C4-2B (cell line): ENCODE results near the gene WDR49.

ENCODE experiments used
- H3K27ac ChIP-seq: fragments of 450-650 bp; 2 replicates; pipeline ENCODE4 v1.5.1; 2017
- ZFX ChIP-seq: fragments of 450-650 bp; IDR thresholded peaks from 2 replicates; pipeline ENCODE4 v1.6.1; 2017
- TF ChIP-seq, protein P1 (sequence below): fragments of 450-650 bp; conservative IDR thresholded peaks from 2 replicates; pipeline ENCODE4 v1.5.1; 2017; ENCODE audit warnings: mild to moderate bottlenecking

WDR49 gene

DNA sequence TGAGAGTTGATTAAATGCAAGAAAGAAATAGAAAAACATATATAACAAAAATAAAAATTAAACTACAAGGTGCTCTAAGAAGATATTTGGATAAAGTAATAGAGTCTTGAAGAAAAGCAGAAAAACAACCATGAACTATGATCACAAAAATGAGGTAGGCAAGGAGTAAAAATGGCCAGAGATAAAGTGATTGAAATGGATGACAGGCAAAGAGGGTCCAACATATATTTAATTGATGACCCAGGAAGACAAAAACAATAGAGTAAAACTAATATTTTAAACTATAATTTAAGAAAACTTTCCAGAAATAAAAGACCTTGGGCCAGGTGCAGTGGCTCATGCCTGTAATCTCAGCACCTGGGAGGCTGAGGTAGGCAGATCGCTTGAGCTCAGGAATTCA, 22.1 kb upstream of the WDR49 start:
- TF ChIP-seq ZFX: no peak
- TF ChIP-seq, protein P1, sequence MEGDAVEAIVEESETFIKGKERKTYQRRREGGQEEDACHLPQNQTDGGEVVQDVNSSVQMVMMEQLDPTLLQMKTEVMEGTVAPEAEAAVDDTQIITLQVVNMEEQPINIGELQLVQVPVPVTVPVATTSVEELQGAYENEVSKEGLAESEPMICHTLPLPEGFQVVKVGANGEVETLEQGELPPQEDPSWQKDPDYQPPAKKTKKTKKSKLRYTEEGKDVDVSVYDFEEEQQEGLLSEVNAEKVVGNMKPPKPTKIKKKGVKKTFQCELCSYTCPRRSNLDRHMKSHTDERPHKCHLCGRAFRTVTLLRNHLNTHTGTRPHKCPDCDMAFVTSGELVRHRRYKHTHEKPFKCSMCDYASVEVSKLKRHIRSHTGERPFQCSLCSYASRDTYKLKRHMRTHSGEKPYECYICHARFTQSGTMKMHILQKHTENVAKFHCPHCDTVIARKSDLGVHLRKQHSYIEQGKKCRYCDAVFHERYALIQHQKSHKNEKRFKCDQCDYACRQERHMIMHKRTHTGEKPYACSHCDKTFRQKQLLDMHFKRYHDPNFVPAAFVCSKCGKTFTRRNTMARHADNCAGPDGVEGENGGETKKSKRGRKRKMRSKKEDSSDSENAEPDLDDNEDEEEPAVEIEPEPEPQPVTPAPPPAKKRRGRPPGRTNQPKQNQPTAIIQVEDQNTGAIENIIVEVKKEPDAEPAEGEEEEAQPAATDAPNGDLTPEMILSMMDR: no peak

DNA sequence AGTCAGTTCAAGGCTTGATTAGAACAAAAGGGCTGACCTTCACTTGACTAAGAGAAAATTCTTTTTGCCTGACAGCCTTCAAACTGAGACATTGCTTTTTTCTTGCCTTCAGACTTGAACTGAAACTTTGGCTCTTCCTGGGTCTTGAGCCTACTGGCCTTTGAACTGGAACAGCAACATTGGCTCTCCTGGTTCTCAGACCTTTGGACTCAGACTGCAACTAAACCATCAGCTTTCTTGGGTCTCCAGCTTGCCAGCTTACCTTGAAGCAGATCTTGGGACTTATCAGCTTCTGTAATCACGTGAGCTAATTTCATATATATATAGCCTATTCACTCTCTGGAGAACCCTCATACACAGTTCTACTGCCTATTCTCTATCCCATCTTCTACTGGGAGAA, 19.5 kb upstream of the WDR49 start:
- no peak for TF ChIP-seq ZFX
- TF ChIP-seq, protein P1: no peak
- no peak overlapping the region for H3K27ac ChIP-seq

More for the DNA sequence above, 22.1 kb upstream of the WDR49 start:
- H3K27ac ChIP-seq: no peak overlapping the region

DNA sequence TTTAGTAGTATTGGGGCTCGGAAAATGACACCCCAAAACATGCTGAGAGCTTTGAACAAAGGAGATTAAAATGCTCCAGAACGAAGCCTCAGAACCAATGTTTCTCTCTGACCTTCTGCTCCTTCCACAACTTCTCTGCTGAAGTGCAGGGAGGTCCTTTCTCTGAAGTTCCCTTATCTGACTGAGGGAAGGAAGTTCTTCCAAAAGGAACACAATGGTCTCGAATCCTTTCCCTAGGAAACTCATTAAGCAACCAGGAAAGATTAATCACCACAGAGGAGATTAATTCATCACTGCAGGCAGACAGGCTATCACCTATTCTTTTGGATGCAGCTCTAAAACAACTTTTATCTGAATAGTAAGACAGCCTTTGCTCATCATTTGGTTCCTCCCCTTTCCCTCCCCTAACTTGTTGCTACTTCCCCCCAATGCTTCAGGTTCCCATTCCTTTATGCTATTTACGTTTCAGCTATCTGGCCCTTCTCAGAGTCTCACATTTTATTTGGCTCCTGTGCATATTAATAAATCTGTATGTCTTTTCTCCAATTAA, 18.2 kb upstream of the WDR49 start:
- TF ChIP-seq, protein P1: no peak
- no peak overlapping the region for H3K27ac ChIP-seq

- no peak for TF ChIP-seq ZFX
Measured at GRCh38 chr3:167669699-167670098, 16.0 kb upstream of the WDR49 start.

GRCh38 chr3:167668651-167669050, 14.9 kb upstream of the WDR49 start:
- TF ChIP-seq ZFX: no peak
- no peak overlapping the region for H3K27ac ChIP-seq

More at GRCh38 chr3:167669699-167670098, 16.0 kb upstream of the WDR49 start:
- H3K27ac ChIP-seq: no peak overlapping the region

DNA sequence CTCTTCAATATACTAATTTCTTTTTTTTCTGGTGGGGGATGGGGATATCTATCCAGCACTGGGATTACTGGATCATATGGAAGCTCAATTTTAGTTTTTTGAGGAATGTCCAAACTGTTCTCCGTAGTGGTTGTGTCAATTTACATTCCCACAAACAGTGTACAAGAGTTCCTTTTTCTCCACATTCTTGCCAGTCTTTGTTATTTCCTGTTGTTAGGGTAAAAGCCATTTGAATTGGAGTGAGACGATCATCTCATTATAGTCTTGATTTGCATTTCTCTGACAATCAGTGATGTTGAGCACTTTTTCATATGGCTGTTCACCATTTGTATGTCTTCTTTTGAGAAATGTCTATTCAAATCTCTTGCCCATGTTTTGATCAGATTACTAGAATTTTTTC, 12.8 kb upstream of the WDR49 start:
- no peak for TF ChIP-seq ZFX
- TF ChIP-seq, protein P1: no peak
- no peak overlapping the region for H3K27ac ChIP-seq

DNA sequence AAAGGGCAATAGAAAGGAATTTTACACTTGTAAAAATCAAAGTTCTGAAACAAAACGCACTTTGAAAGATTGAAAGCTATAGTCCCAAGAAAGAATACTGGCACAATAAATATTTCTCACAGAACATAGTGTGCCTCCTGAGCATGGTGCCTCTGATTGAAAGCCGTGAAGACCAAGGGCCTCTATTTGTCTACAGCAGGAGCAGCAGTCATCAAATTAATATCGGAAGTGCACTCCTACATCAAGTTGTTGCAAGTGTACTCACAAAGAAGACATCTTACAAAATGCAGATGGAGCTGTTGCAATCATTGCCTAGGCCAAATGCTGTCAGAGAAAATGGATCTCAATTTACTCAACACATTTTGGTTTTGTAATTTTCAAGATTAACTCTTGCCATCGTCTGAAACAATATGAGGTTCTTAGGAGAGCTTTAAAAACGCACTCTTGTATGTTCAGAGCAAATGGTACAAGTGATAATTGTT, 9.2 kb upstream of the WDR49 start:
- H3K27ac ChIP-seq: no peak overlapping the region
- TF ChIP-seq ZFX: no peak
- TF ChIP-seq, protein P1: no peak

- no peak overlapping the region for H3K27ac ChIP-seq
- TF ChIP-seq ZFX: no peak
- TF ChIP-seq, protein P1: no peak
Measured at GRCh38 chr3:167657684-167658225, 4.0 kb upstream of the WDR49 start.
